GM06990 (cell line): ENCODE measurements around the gene TEN1.
"Not testable (repeated sequence)": the region's sequence is repeated elsewhere in the genome, so short reads cannot be mapped to it uniquely, and the experiment has no call there.

Experiments used
- DNase-seq: peaks from one replicate; pipeline ENCODE4 v3.0.0-alpha.2; 2011; ENCODE audit not compliant: insufficient read length; ENCODE audit errors: extremely low read depth
- H3K27me3 ChIP-seq: replicated peaks from 2 replicates; pipeline ENCODE4 v1.6.0; 2011; ENCODE audit warnings: low read length; ENCODE audit not compliant: control insufficient read depth, insufficient read depth
- H3K36me3 ChIP-seq: 2 replicates; pipeline ENCODE4 v1.5.1; 2011; ENCODE audit warnings: low read length; ENCODE audit not compliant: control insufficient read depth, insufficient read depth
- H3K4me3 ChIP-seq: replicated peaks from 2 replicates; pipeline ENCODE4 v1.5.1; 2011; ENCODE audit warnings: low read depth, mild to moderate bottlenecking, control low read depth, low read length
- CTCF ChIP-seq: IDR thresholded peaks from 2 replicates; pipeline ENCODE4 v1.5.1; 2011; ENCODE audit warnings: low read length, control low read depth, mild to moderate bottlenecking, inconsistent platforms; ENCODE audit not compliant: insufficient read depth, poor library complexity, severe bottlenecking

TEN1 gene

GRCh38 chr17:75950421-75950820 is 28.6 kb upstream of the TEN1 start:
- no peak for DNase-seq
- peaks cover 20% of the 10 kb centered on the region for H3K36me3 ChIP-seq
- no peaks in the 10 kb centered on the region for H3K27me3 ChIP-seq
- TF ChIP-seq CTCF, result no peak
- no peak overlapping the region for H3K4me3 ChIP-seq

GRCh38 chr17:75950855-75951554 is 28.0 kb upstream of the TEN1 start:
- H3K36me3 ChIP-seq, result peaks cover 24% of the 10 kb centered on the region
- no peak overlapping the region for H3K4me3 ChIP-seq
- no peak for DNase-seq
- no peaks in the 10 kb centered on the region for H3K27me3 ChIP-seq
- TF ChIP-seq CTCF, result no peak

GRCh38 chr17:75959051-75959838 is 19.8 kb upstream of the TEN1 start:
- Histone ChIP-seq H3K36me3 (peaks cover 8% of the 10 kb centered on the region), H3K4me3 (no peak overlapping the region), H3K27me3 (no peaks in the 10 kb centered on the region)
- no peak for TF ChIP-seq CTCF
- DNase-seq, result no peak

- H3K36me3 ChIP-seq, result peaks cover 8% of the 10 kb centered on the region
- DNase-seq, result no peak
- no peak overlapping the region for H3K4me3 ChIP-seq
- TF ChIP-seq CTCF, result no peak
- H3K27me3 ChIP-seq, result no peaks in the 10 kb centered on the region
Measured at GRCh38 chr17:75959839-75960511, 19.1 kb upstream of the TEN1 start.

GRCh38 chr17:75965468-75965867 is 13.6 kb upstream of the TEN1 start:
- no peak for DNase-seq
- Histone ChIP-seq H3K4me3 (no peak overlapping the region), H3K36me3 (no peaks in the 10 kb centered on the region), H3K27me3 (no peaks in the 10 kb centered on the region)
- no peak for TF ChIP-seq CTCF

GRCh38 chr17:75969044-75969443 is 10.0 kb upstream of the TEN1 start:
- DNase-seq, H3K27me3 ChIP-seq, H3K4me3 ChIP-seq, H3K36me3 ChIP-seq: not testable (repeated sequence)
